Spleen (tissue), 11 donors: Measurements from ENCODE around the gene PTPRN2. TPM values are rescaled to one million over a fixed set of nuclear protein-coding genes. Genes with fewer than 3 reads are reported as not detected.
A peak's percentile ranks its signal among the peaks of the same experiment; 100 is the strongest.

Source experiments
- DNase-seq: peaks from one replicate; pipeline ENCODE4 v3.0.0-alpha.2; 2020
- H3K27ac ChIP-seq, 8 donors: fragments of 200-600 bp; sonication (generic) in 7 of 8; 1 replicate in 4 of 8; 2 replicates in 4 of 8; pipeline versions ENCODE4 v1.5.0 to v1.8.0; 2016 to 2021; ENCODE audit warnings: inconsistent platforms in 4 of 8, mild to moderate bottlenecking in 4 of 8, moderate library complexity in 1 of 8
- H3K27me3 ChIP-seq, 7 donors: fragments of 200-600 bp; sonication (generic) in 6 of 7; replicated peaks in 1 of 7; 1 replicate in 4 of 7; 2 replicates in 3 of 7; pipeline versions ENCODE4 v1.5.0 to v1.8.0; 2016 to 2021; ENCODE audit warnings: inconsistent platforms in 3 of 7, mild to moderate bottlenecking in 1 of 7
- H3K36me3 ChIP-seq, 6 donors: fragments of 200-600 bp; sonication (generic) in 5 of 6; 1 replicate in 4 of 6; 2 replicates in 2 of 6; pipeline versions ENCODE4 v1.5.0 to v1.8.0; 2016 to 2021; ENCODE audit warnings: inconsistent platforms in 2 of 6
- H3K4me1 ChIP-seq, 6 donors: fragments of 200-600 bp; sonication (generic) in 5 of 6; 1 replicate in 3 of 6; 2 replicates in 3 of 6; pipeline versions ENCODE4 v1.5.0 to v1.8.0; 2016 to 2021; ENCODE audit warnings: inconsistent platforms in 3 of 6
- H3K4me3 ChIP-seq, 8 donors: fragments of 200-600 bp; sonication (generic) in 7 of 8; 1 replicate in 4 of 8; 2 replicates in 4 of 8; pipeline versions ENCODE4 v1.5.0 to v1.8.0; 2016 to 2021; ENCODE audit warnings: inconsistent platforms in 4 of 8, mild to moderate bottlenecking in 4 of 8, moderate library complexity in 2 of 8
- H3K9me3 ChIP-seq, 8 donors: fragments of 200-600 bp; sonication (generic) in 7 of 8; 1 replicate in 4 of 8; 2 replicates in 4 of 8; pipeline versions ENCODE4 v1.5.0 to v1.8.0; 2016 to 2021; ENCODE audit warnings: inconsistent platforms in 4 of 8
- CTCF ChIP-seq, 11 experiments: fragments of 200-600 bp in 7 of 11; fragments of 450-650 bp in 4 of 11; sonication (generic) in 4 of 11; IDR thresholded peaks in 8 of 11; conservative IDR thresholded peaks in 3 of 11; 1 replicate in 7 of 11; 2 replicates in 4 of 11; pipeline versions ENCODE4 v1.4.0 to v1.8.0; 2016 to 2021; ENCODE audit warnings: antibody characterized with exemption in 11 of 11, inconsistent platforms in 4 of 11, mild to moderate bottlenecking in 1 of 11
- POLR2A ChIP-seq, 3 donors: fragments of 450-650 bp; IDR thresholded peaks; one replicate each; pipeline ENCODE4 v1.5.1; 2017; ENCODE audit warnings: antibody characterized with exemption in 3 of 3, mild to moderate bottlenecking in 1 of 3
- POLR2AphosphoS5 ChIP-seq, 3 donors: sonication (generic); formaldehyde crosslinking; IDR thresholded peaks; one replicate each; pipeline ENCODE4 v1.5.1; 2017; ENCODE audit warnings: antibody characterized with exemption in 3 of 3
- WGBS, 5 donors: extraction: QIAGEN DNeasy Blood & Tissue Kit in 3 of 5; methylation state at CpG; one replicate each; pipeline versions ENCODE4 v1.1.5 to v1.1.7; 2013 to 2018; 5-methylcytosine and 5-hydroxymethylcytosine counted together
- intact Hi-C: fragments of 100-400 bp; cut with DNase I; formaldehyde crosslinking; loops from one replicate; pipeline ENCODE4 v1.15.0; 2023; ENCODE audit warnings: low total_unique reads
- polyA plus RNA-seq, 3 donors: library from polyadenylated mRNA; stranded (reverse); fragments of 200-250 nt; gene quantifications; one replicate each; pipeline ENCODE4 v1.2.1, GENCODE V29; 2013
- total RNA-seq, 7 donors: library from RNA; depleted of rRNA in 3 of 7; stranded (reverse); fragments of >200 nt in 3 of 7; fragmentation: NEBNext Ultra II Directional in 4 of 7; extraction: Animal tissue kit (Norgen Biotek cat#: 25700) in 4 of 7; gene quantifications; one replicate each; pipeline versions ENCODE4 v1.1.0 to v1.2.1, GENCODE V29; 2016 to 2021
- donor health status: healthy with polysubstance abuse.
- donor health status: DM: no; HTN: no; CAD: no; lungs with moderate emphysema.
- donor health status: DM: no; HTN: no; CAD: no.
- donor health status: Bipolar disorder and iron deficiency.
- donor health status: healthy.
- donor health status: DM: no; HTN: no; CAD: no.
- donor health status: DM: yes; HTN: yes; CAD: no.

The PTPRN2 gene
- total and polyA plus RNA-seq, 10 donors, result 7.0 to 22.8 (median 16.8) TPM

DNA sequence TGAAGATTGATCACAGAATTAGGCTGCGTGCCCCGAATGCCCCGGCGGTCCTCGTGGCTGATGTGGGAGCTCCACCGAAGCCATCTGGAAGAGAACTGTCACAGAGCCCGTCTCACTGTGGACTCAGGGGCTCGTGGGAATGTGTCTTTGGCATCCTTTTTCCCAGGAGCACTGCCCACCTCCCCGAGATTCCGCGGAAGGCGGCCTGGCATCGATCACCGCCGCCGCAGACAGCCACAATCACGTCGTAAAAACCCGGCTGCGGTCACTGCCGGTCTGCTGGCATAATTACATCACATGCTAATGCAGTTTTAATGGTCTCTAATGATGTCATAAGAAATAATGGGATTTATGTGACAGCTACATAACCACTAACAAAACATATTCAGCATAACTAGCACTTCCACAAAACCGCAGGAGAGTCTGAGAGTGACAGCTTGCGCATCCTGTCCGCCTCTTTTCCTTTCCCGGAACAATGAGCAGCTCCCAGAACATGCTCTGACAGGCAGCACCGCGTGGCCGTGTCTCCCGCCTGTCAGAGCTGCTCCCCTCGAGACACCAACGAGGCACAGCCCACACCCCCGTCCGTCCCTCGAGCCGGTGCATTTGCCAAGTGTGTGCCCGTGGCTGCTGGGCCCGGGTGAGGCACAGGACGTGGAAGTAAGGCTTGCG lies 490.0 kb downstream of the PTPRN2 start:
- DNase-seq, result peak; percentile 48
- TF ChIP-seq POLR2A (IDR thresholded peaks at IDR 0.05), result no peak
- intact Hi-C loops, result no loop called here
- no peaks in the 10 kb centered on the region for H3K4me1 ChIP-seq
- no peak overlapping the region for H3K27ac ChIP-seq
- 71 to 86% (median 81%) methylated on average over 39 of the region's 39 CpGs for WGBS, 5 donors
- peaks cover 0 to 12% (median 0%) of the 10 kb centered on the region in 8 donors for H3K9me3 ChIP-seq
- no peaks in the 10 kb centered on the region for H3K36me3 ChIP-seq
- H3K27me3 ChIP-seq, result peaks cover 0 to 16% (median 0%) of the 10 kb centered on the region in 7 donors
- H3K4me3 ChIP-seq, result no peak overlapping the region

DNA sequence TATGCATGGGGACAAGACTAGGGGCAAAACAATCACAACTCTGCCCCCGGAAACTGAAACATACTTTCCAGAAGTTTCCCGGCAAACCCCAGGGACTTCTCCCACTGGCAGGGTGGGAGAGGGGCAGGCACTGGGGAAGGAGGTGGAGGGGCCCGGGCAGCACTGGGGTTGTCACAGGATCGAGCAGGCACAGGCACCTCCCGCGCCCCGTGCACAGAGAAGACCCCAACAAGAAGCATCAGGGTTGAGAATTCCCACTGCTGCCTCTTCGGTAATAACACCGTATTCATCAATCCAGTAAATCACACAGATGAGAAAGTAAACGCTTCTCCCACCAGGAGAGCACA lies 490.5 kb downstream of the PTPRN2 start:
- peak; percentile 35 for DNase-seq

GRCh38 chr7:158096582-158096981 lies 491.0 kb downstream of the PTPRN2 start:
- no peak overlapping the region for H3K4me3 ChIP-seq
- H3K27me3 ChIP-seq, result peaks cover 0 to 9% (median 0%) of the 10 kb centered on the region in 7 donors
- no peaks in the 10 kb centered on the region for H3K4me1 ChIP-seq
- DNase-seq, result peak; percentile 60
- TF ChIP-seq CTCF (IDR thresholded peaks at IDR 0.05 in 8 of 11, conservative IDR thresholded peaks at IDR 0.05 in 3 of 11) (no peak), POLR2AphosphoS5 (IDR thresholded peaks at IDR 0.05) (no peak), POLR2A (IDR thresholded peaks at IDR 0.05) (no peak)
- H3K27ac ChIP-seq, result no peak overlapping the region
- peaks cover 0 to 8% (median 0%) of the 10 kb centered on the region in 8 donors for H3K9me3 ChIP-seq
- intact Hi-C loops, result no loop called here
- no peaks in the 10 kb centered on the region for H3K36me3 ChIP-seq
- WGBS, 5 donors, result 66 to 75% (median 73%) methylated on average over 7 to 8 of the region's 8 CpGs

More for the DNA sequence above, 490.5 kb downstream of the PTPRN2 start:
- Histone ChIP-seq H3K36me3 (no peaks in the 10 kb centered on the region), H3K27me3 (peaks cover 0 to 13% (median 0%) of the 10 kb centered on the region in 7 donors), H3K9me3 (peaks cover 0 to 12% (median 0%) of the 10 kb centered on the region in 8 donors), H3K27ac (no peak overlapping the region), H3K4me1 (no peaks in the 10 kb centered on the region), H3K4me3 (no peak overlapping the region)
- intact Hi-C loops, result no loop called here
- 75 to 87% (median 82%) methylated on average over 9 to 10 of the region's 10 CpGs for WGBS, 5 donors
- no peak for TF ChIP-seq CTCF (IDR thresholded peaks at IDR 0.05 in 8 of 11, conservative IDR thresholded peaks at IDR 0.05 in 3 of 11)
- no peak for TF ChIP-seq POLR2AphosphoS5 (IDR thresholded peaks at IDR 0.05)
- TF ChIP-seq POLR2A (IDR thresholded peaks at IDR 0.05), result no peak

DNA sequence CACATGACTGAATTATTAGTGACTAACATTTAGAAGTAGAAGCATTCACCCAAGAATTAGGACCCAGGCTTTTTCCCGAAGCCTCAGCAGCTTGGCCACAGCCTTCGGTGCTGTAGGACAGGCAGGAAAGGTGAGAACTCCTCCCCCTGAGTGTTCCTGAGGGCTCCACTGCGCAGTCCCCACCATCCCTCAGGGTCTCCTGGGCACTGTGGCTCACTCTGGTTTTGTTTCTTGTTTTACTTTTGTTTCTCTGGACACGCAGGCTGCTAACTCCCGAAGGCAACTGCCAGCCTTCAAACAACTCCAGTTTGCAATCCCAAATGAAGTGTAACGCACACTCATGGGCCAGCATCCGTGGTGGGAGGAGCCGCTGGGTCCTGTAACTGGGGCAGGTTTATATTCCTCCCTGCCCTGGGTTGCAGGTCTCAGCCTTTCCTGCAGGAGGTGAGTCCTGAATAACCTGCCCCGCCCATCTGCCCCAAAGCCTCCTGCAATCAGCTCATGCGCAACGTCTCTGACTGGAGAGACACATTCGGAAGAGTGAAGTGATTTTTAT lies 492.9 kb downstream of the PTPRN2 start:
- Histone ChIP-seq H3K27ac (no peak overlapping the region), H3K9me3 (peaks cover 0 to 7% (median 0%) of the 10 kb centered on the region in 8 donors), H3K27me3 (peaks cover 0 to 8% (median 0%) of the 10 kb centered on the region in 7 donors), H3K36me3 (no peaks in the 10 kb centered on the region), H3K4me1 (no peaks in the 10 kb centered on the region), H3K4me3 (no peak overlapping the region)
- TF ChIP-seq CTCF (IDR thresholded peaks at IDR 0.05 in 8 of 11, conservative IDR thresholded peaks at IDR 0.05 in 3 of 11) (no peak), POLR2AphosphoS5 (IDR thresholded peaks at IDR 0.05) (no peak), POLR2A (IDR thresholded peaks at IDR 0.05) (no peak)
- intact Hi-C loops, result no loop called here
- DNase-seq, result peak; percentile 39
- 75 to 83% (median 80%) methylated on average over 12 of the region's 12 CpGs for WGBS, 5 donors
